Activated CD8-positive, alpha-beta T cell treated with anti-CD3 and anti-CD28 coated beads for 36 hours (primary cell): Measurements from ENCODE around the gene PTPN14. TPM values are rescaled to one million over a fixed set of nuclear protein-coding genes. Genes with fewer than 3 reads are reported as not detected.

Source experiments
- ATAC-seq: fragments of 200-7000 bp; cut with Tn5 transposase; one replicate; pipeline ENCODE4 v1.10.0; 2021; ENCODE audit warnings: mild to moderate bottlenecking, moderate library complexity
- CTCF ChIA-PET: fragments of 350-600 bp; sonication (Branson Sonifier 250); formaldehyde crosslinking; loops from one replicate; lab custom pipeline; 2021; ENCODE audit warnings: antibody characterized with exemption; lab: Charles Lee
- POLR2A ChIA-PET: fragments of 350-600 bp; sonication (Branson Sonifier 250); formaldehyde crosslinking; loops from one replicate; lab custom pipeline; 2021; ENCODE audit warnings: antibody characterized with exemption; lab: Charles Lee
- DNase-seq: peaks from one replicate; pipeline ENCODE4 v3.0.0-alpha.2; 2020
- H3K27ac Mint-ChIP-seq: one replicate; pipeline ENCODE4 v1.8.0; 2021; ENCODE audit warnings: mild to moderate bottlenecking, mixed read lengths
- H3K27me3 Mint-ChIP-seq: one replicate; pipeline ENCODE4 v1.8.0; 2021; ENCODE audit warnings: mixed read lengths
- H3K36me3 Mint-ChIP-seq: one replicate; pipeline ENCODE4 v1.8.0; 2021; ENCODE audit warnings: low read depth, mixed read lengths
- H3K4me1 Mint-ChIP-seq: one replicate; pipeline ENCODE4 v1.8.0; 2021; ENCODE audit warnings: low read depth, mixed read lengths
- H3K4me3 Mint-ChIP-seq: one replicate; pipeline ENCODE4 v1.8.0; 2021; ENCODE audit warnings: mild to moderate bottlenecking, moderate library complexity, mixed read lengths
- H3K9me3 Mint-ChIP-seq: one replicate; pipeline ENCODE4 v1.8.0; 2021; ENCODE audit warnings: mixed read lengths
- CTCF ChIP-seq: fragments of 200-600 bp; IDR thresholded peaks from one replicate; pipeline ENCODE4 v1.8.0; 2022; ENCODE audit warnings: antibody characterized with exemption, mild to moderate bottlenecking
- intact Hi-C: fragments of 100-400 bp; cut with micrococcal nuclease; formaldehyde crosslinking; loops from one replicate; pipeline ENCODE4 v1.10.0; 2022
- total RNA-seq, 2 experiments: library from RNA; stranded (reverse); gene quantifications; one replicate each; pipeline ENCODE4 v1.2.3, GENCODE V29; 2021

The PTPN14 gene
- total RNA-seq, 2 experiments from 2014 or later: 0.27 to 0.34 TPM

- no peak overlapping the region for H3K27ac Mint-ChIP-seq
- H3K9me3 Mint-ChIP-seq: peaks cover 11% of the 10 kb centered on the region
- H3K4me3 Mint-ChIP-seq: no peak overlapping the region
- H3K4me1 Mint-ChIP-seq: no peaks in the 10 kb centered on the region
- ATAC-seq (no peak), DNase-seq (no peak)
- intact Hi-C loops: no loop called here
- POLR2A ChIA-PET: interaction anchor here (1.1 kb wide), 1 partner anchor 17 kb away, joined by 3 read pairs; no protein-coding TSS in a partner anchor
- no peaks in the 10 kb centered on the region for H3K27me3 Mint-ChIP-seq
- peaks cover 34% of the 10 kb centered on the region for H3K36me3 Mint-ChIP-seq
- CTCF ChIA-PET: interaction anchor here (4.5 kb wide), 1 partner anchor 11 kb away, joined by 29 read pairs; no protein-coding TSS in a partner anchor
- TF ChIP-seq CTCF: no peak
These were observed 208.9 kb downstream of the PTPN14 start for GRCh38 chr1:214342525-214342924.

- no peak for TF ChIP-seq CTCF
- Mint-ChIP-seq H3K27me3 (no peaks in the 10 kb centered on the region), H3K36me3 (peaks cover 37% of the 10 kb centered on the region), H3K9me3 (peaks cover 11% of the 10 kb centered on the region), H3K4me3 (no peak overlapping the region), H3K27ac (no peak overlapping the region), H3K4me1 (no peaks in the 10 kb centered on the region)
- ChIA-PET CTCF (interaction anchor here (4.1 to 4.7 kb wide), 3 partner anchors 10 to 81 kb away, joined by 20 to 30 read pairs (median 29); no protein-coding TSS in a partner anchor), POLR2A (no interaction called here)
- intact Hi-C loops: no loop called here
- DNase-seq (no peak), ATAC-seq (no peak)
These were observed 209.5 kb downstream of the PTPN14 start for GRCh38 chr1:214341932-214342331.

- intact Hi-C loops: no loop called here
- CTCF ChIA-PET: interaction anchor here (4.1 to 4.7 kb wide), 3 partner anchors 10 to 80 kb away, joined by 20 to 30 read pairs (median 29); no protein-coding TSS in a partner anchor
- H3K4me1 Mint-ChIP-seq: no peaks in the 10 kb centered on the region
- no peaks in the 10 kb centered on the region for H3K27me3 Mint-ChIP-seq
- TF ChIP-seq CTCF: no peak
- H3K4me3 Mint-ChIP-seq: no peak overlapping the region
- H3K27ac Mint-ChIP-seq: no peak overlapping the region
- POLR2A ChIA-PET: no interaction called here
- DNase-seq (no peak), ATAC-seq (no peak)
- H3K36me3 Mint-ChIP-seq: peaks cover 42% of the 10 kb centered on the region
- peaks cover 11% of the 10 kb centered on the region for H3K9me3 Mint-ChIP-seq
These were observed 209.9 kb downstream of the PTPN14 start for GRCh38 chr1:214341459-214341858.

GRCh38 chr1:214338212-214338611 lies 213.2 kb downstream of the PTPN14 start:
- no peaks in the 10 kb centered on the region for H3K27me3 Mint-ChIP-seq
- no peak overlapping the region for H3K4me3 Mint-ChIP-seq
- H3K9me3 Mint-ChIP-seq: no peaks in the 10 kb centered on the region
- intact Hi-C loops: no loop called here
- DNase-seq (no peak), ATAC-seq (no peak)
- no peak for TF ChIP-seq CTCF
- no peak overlapping the region for H3K27ac Mint-ChIP-seq
- POLR2A ChIA-PET: no interaction called here
- H3K36me3 Mint-ChIP-seq: peaks cover 29% of the 10 kb centered on the region
- CTCF ChIA-PET: interaction anchor here (0.9 to 4.7 kb wide), 3 partner anchors 10 to 77 kb away, joined by 3 to 30 read pairs (median 20); no protein-coding TSS in a partner anchor
- H3K4me1 Mint-ChIP-seq: no peaks in the 10 kb centered on the region

- H3K4me1 Mint-ChIP-seq: no peaks in the 10 kb centered on the region
- ATAC-seq (no peak), DNase-seq (no peak)
- no peak overlapping the region for H3K27ac Mint-ChIP-seq
- H3K4me3 Mint-ChIP-seq: no peak overlapping the region
- no peak for TF ChIP-seq CTCF
- CTCF ChIA-PET: interaction anchor here (1.6 to 14.6 kb wide), 3 partner anchors 9 to 248 kb away, joined by 3 to 505 read pairs (median 30); no protein-coding TSS in a partner anchor
- no peaks in the 10 kb centered on the region for H3K27me3 Mint-ChIP-seq
- intact Hi-C loops: no loop called here
- POLR2A ChIA-PET: no interaction called here
- peaks cover 28% of the 10 kb centered on the region for H3K36me3 Mint-ChIP-seq
- H3K9me3 Mint-ChIP-seq: no peaks in the 10 kb centered on the region
These were observed 213.9 kb downstream of the PTPN14 start for GRCh38 chr1:214337511-214337910.
